Esophagus muscularis mucosa (tissue), 4 donors: ENCODE measurements around the gene EXOSC7. TPM values are rescaled to one million over a fixed set of nuclear protein-coding genes. Genes with fewer than 3 reads are reported as not detected.

Source experiments
- DNase-seq: peaks from one replicate; pipeline ENCODE4 v3.0.0-alpha.2; 2017; ENCODE audit errors: extremely low spot score
- H3K27ac ChIP-seq, 4 donors: fragments of 200-600 bp; sonication (generic); replicated peaks in 1 of 4; 1 replicate in 3 of 4; 2 replicates in 1 of 4; pipeline ENCODE4 v1.5.1; 2016 to 2019; ENCODE audit warnings: mild to moderate bottlenecking in 1 of 4
- H3K27me3 ChIP-seq, 4 donors: fragments of 200-600 bp; sonication (generic); one replicate each; pipeline versions ENCODE4 v1.5.1 to v1.6.0; 2016 to 2019
- H3K36me3 ChIP-seq, 4 donors: fragments of 200-600 bp; sonication (generic); one replicate each; pipeline ENCODE4 v1.5.1; 2016 to 2019
- H3K4me1 ChIP-seq, 4 donors: fragments of 200-600 bp; sonication (generic); one replicate each; pipeline ENCODE4 v1.5.1; 2016 to 2019
- H3K4me3 ChIP-seq, 4 donors: fragments of 200-600 bp; sonication (generic); 1 replicate in 2 of 4; 2 replicates in 2 of 4; pipeline ENCODE4 v1.5.1; 2016 to 2019; ENCODE audit warnings: mild to moderate bottlenecking in 4 of 4, moderate library complexity in 1 of 4
- H3K9me3 ChIP-seq, 4 donors: fragments of 200-600 bp; sonication (generic); 1 replicate in 3 of 4; 2 replicates in 1 of 4; pipeline ENCODE4 v1.5.1; 2016 to 2019
- EP300 ChIP-seq: sonication (generic); formaldehyde crosslinking; IDR thresholded peaks from one replicate; pipeline ENCODE4 v1.6.1; 2017; ENCODE audit warnings: antibody characterized with exemption
- POLR2A ChIP-seq: fragments of 450-650 bp; IDR thresholded peaks from one replicate; pipeline ENCODE4 v1.6.1; 2017; ENCODE audit warnings: antibody characterized with exemption, moderate library complexity, mild to moderate bottlenecking, low read depth
- POLR2AphosphoS5 ChIP-seq, 2 donors: sonication (generic); formaldehyde crosslinking; IDR thresholded peaks; one replicate each; pipeline ENCODE4 v1.6.1; 2017; ENCODE audit warnings: antibody characterized with exemption in 2 of 2
- WGBS: methylation state at CpG from one replicate; pipeline ENCODE4 v1.1.5; 2018; 5-methylcytosine and 5-hydroxymethylcytosine counted together
- intact Hi-C: fragments of 100-400 bp; cut with DNase I; formaldehyde crosslinking; loops from one replicate; pipeline ENCODE4 v1.15.1; 2023
- total RNA-seq, 4 donors: library from RNA; depleted of rRNA; stranded (reverse); fragments of >200 nt; gene quantifications; one replicate each; pipeline versions ENCODE4 v1.1.0 to v1.2.1, GENCODE V29; 2016
- TF ChIP-seq, protein P1 (sequence below), 3 experiments: fragments of 200-600 bp in 2 of 3; fragments of 450-650 bp in 1 of 3; sonication (generic) in 2 of 3; IDR thresholded peaks; one replicate each; pipeline ENCODE4 v1.5.1; 2017 to 2019; ENCODE audit warnings: antibody characterized with exemption in 3 of 3, mild to moderate bottlenecking in 2 of 3, moderate library complexity in 1 of 3

Gene EXOSC7
- total RNA-seq, 4 donors from 2014 or later = 20.8 to 35.1 (median 29.2) TPM

DNA sequence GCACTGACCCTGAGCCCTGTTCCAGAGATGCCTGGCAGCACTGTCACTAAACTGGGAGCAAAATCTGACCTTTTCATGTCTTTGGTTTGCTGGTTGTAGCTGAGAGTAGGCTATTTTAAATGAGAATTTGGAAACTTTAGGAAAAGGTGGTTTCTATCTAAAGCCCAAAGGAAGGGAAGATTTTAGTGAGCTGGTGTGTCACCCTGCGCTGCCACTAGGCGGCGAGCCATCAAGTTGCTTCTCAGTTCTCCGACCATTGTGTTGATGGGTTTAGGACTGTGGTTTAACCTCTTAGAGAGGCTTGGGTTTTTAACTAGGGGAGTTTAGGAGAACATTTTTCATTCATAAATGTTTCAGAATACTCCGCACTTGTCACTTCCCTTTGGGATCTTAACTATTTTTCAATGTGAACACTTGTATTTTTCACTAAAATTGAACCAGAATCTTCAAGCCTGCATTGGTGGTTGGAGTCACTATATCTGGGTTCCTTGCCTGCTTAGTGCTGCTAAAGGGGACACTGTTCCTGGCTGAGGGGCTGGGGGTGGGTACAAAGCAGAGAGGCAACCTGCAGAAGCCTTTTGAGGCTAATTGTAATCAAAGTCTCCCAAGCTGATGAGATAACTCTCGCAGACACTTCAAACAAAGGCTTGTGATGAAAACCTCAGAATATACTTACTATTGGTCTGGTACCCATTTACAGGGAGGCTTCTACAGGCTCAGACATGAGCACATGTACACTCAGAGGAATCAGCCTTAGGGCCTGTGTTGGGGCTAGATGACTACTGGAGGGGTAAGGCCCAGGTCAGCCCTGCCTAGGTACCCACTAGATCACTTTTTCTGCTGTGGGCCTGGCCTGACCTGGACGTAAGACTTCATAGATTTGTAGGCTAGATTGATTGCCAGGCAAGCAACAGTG lies 16.8 kb downstream of the EXOSC7 start:
- H3K36me3 ChIP-seq = peaks cover 0 to 57% (median 32%) of the 10 kb centered on the region in 4 donors
- DNase-seq = no peak
- H3K27me3 ChIP-seq = no peaks in the 10 kb centered on the region
- peaks cover 17 to 44% (median 25%) of the 10 kb centered on the region in 4 donors for H3K4me1 ChIP-seq
- H3K4me3 ChIP-seq = no peak overlapping the region
- WGBS = 55% methylated on average over 6 of the region's 7 CpGs
- no peak overlapping the region for H3K27ac ChIP-seq
- H3K9me3 ChIP-seq = no peaks in the 10 kb centered on the region
- intact Hi-C loops = no loop called here
- no peak for TF ChIP-seq POLR2AphosphoS5 (IDR thresholded peaks at IDR 0.05)
- TF ChIP-seq POLR2A = no peak
- TF ChIP-seq, protein P1, sequence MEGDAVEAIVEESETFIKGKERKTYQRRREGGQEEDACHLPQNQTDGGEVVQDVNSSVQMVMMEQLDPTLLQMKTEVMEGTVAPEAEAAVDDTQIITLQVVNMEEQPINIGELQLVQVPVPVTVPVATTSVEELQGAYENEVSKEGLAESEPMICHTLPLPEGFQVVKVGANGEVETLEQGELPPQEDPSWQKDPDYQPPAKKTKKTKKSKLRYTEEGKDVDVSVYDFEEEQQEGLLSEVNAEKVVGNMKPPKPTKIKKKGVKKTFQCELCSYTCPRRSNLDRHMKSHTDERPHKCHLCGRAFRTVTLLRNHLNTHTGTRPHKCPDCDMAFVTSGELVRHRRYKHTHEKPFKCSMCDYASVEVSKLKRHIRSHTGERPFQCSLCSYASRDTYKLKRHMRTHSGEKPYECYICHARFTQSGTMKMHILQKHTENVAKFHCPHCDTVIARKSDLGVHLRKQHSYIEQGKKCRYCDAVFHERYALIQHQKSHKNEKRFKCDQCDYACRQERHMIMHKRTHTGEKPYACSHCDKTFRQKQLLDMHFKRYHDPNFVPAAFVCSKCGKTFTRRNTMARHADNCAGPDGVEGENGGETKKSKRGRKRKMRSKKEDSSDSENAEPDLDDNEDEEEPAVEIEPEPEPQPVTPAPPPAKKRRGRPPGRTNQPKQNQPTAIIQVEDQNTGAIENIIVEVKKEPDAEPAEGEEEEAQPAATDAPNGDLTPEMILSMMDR (IDR thresholded peaks at IDR 0.05) = peak; percentile 41 to 67 (median 47)

DNA sequence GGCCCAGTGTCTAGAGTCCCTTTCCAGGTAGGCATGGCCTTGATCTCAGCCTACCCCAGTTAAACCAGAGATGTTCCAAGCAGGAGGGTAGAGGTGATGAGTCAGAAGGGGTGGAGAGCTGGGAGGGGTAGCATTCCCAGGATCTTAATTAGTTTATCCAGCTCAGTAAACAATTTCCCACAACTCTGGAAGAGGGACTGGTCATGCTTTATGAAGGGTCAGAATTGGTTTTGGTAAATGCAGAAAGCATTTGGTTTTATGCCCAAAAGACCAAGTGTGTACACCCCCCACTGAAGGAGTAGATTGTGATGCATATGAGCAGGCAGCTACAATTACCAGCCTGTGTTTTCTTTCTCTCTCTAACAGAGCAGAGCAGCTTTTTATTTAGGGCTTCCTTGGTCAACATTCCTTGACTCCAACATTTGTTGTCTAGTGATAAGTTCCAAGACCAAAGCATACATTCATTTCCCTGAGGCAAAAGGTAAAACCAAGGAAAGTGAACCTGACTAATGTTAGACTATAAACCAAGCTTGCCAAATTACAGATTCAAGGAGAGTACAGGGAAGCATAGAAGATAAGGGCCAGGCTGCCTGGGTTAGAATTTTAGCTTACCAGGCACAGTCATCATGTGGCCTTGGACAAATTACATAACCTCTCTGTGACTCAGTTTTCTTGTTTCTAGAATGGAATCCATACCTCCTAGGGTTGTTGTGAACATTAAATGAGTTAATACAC lies 17.6 kb downstream of the EXOSC7 start:
- no peak overlapping the region for H3K27ac ChIP-seq
- intact Hi-C loops = no loop called here
- no peaks in the 10 kb centered on the region for H3K27me3 ChIP-seq

DNA sequence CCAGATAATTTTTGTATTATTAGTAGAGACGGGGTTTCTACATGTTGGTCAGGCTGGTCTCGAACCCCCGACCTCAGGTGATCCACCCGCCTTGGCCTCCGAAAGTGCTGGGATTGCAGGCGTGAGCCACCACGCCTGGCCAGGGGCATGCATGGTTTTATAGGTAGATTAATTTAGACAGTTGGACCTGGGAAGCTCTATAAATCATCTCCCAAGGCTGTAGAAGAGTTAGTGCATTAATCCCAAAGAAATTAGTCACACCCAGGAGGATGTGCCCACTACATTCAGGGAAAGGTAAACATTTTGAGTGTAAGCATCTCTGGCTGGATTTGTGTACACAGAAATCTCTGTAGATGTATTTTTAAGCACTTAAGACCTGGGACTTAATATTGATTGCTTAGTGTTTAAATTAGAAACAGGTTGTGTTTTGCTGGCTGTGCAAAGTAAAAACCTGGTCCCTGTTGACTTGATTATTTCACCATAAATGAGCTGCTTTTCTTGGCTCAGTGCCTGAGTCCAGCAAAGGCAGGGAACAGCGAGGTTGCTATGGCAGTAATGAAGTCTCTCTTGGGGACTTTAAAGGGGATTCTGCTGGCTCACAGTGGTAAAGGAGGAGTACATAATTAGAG lies 19.2 kb downstream of the EXOSC7 start:
- peaks cover 5 to 70% (median 48%) of the 10 kb centered on the region in 4 donors for H3K36me3 ChIP-seq
- TF ChIP-seq POLR2A = no peak
- no peak for TF ChIP-seq POLR2AphosphoS5 (IDR thresholded peaks at IDR 0.05)
- TF ChIP-seq, protein P1 (IDR thresholded peaks at IDR 0.05) = no peak
- TF ChIP-seq EP300 = no peak
- H3K27ac ChIP-seq = peak overlapping the region in 3 of 4 donors; percentile 2 to 20 (median 5)
- intact Hi-C loops = no loop called here
- no peaks in the 10 kb centered on the region for H3K27me3 ChIP-seq
- H3K4me1 ChIP-seq = peaks cover 11 to 33% (median 22%) of the 10 kb centered on the region in 4 donors
- WGBS = 56% methylated on average over 5 of the region's 8 CpGs
- no peak overlapping the region for H3K4me3 ChIP-seq
- no peak for DNase-seq
- no peaks in the 10 kb centered on the region for H3K9me3 ChIP-seq

More for the DNA sequence above, 17.6 kb downstream of the EXOSC7 start:
- Histone ChIP-seq H3K9me3 (no peaks in the 10 kb centered on the region), H3K36me3 (peaks cover 0 to 65% (median 40%) of the 10 kb centered on the region in 4 donors), H3K4me3 (no peak overlapping the region), H3K4me1 (peaks cover 17 to 38% (median 25%) of the 10 kb centered on the region in 4 donors)
- TF ChIP-seq, protein P1 (IDR thresholded peaks at IDR 0.05) = no peak
- TF ChIP-seq EP300 = no peak
- no peak for TF ChIP-seq POLR2AphosphoS5 (IDR thresholded peaks at IDR 0.05)
- TF ChIP-seq POLR2A = no peak
- no peak for DNase-seq

DNA sequence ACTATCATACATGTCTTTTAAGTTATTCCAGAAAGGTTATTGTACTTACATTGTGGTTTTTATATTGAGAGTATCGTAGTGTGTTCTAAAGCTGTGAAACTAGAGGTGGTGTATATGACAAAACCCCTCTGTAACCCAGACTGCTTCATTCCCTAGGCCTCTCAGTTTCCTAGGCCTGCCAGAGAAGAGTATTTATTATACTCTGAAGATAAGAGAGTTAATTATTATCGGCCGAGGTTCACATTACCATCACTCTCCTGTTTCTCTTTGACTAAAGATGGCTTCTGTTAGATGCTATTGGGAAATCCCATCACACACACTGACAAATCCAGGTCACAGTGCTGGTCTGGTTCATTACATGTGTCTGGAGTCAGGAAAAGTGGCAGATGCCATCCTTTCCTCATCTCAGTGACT lies 20.5 kb downstream of the EXOSC7 start:
- intact Hi-C loops = no loop called here

More for the DNA sequence above, 20.5 kb downstream of the EXOSC7 start:
- TF ChIP-seq POLR2A (no peak), EP300 (no peak), POLR2AphosphoS5 (IDR thresholded peaks at IDR 0.05) (no peak)
- TF ChIP-seq, protein P1 (IDR thresholded peaks at IDR 0.05) = no peak
- H3K27ac ChIP-seq = no peak overlapping the region
- peaks cover 11 to 33% (median 22%) of the 10 kb centered on the region in 4 donors for H3K4me1 ChIP-seq
- WGBS = 70% methylated on average over 3 of the region's 3 CpGs
- peaks cover 10 to 70% (median 51%) of the 10 kb centered on the region in 4 donors for H3K36me3 ChIP-seq
- H3K4me3 ChIP-seq = no peak overlapping the region
- no peaks in the 10 kb centered on the region for H3K9me3 ChIP-seq
- no peak for DNase-seq
- H3K27me3 ChIP-seq = no peaks in the 10 kb centered on the region
